HK-2 (cell line): ENCODE measurements around the gene NOVA2.
"Not testable (repeated sequence)": the region's sequence is repeated elsewhere in the genome, so short reads cannot be mapped to it uniquely, and the experiment has no call there.

Source experiments
- DNase-seq: peaks from one replicate; pipeline ENCODE4 v3.0.0-alpha.2; 2018; ENCODE audit not compliant: unreplicated experiment

Gene NOVA2

DNA sequence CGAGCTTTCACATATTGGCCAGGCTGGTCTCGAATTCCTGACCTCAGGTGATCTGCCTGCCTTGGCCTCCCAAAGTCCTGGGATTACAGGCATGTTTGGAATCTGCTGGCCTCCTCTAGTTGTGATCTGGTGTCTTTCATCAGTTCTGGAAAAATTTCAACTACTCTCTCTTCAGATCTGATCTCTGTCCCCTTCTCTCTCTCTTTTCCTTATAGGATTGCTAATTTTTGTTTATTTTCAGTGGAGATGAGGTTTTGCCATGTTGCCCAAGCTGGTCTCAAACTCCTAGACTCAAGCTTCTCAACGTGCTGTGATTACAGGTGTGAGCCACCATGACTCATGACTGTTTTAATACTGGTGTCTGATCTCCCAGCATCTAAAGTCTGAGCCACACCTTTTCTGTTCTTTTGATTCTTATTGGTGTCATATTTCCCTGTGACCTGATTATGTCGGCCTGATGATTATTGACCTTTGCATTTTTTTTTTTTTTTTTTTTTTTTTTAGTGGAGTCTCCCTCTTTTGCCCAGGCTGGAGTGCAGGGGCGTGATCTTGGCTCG lies 48.7 kb downstream of the NOVA2 start:
- no peak for DNase-seq

DNA sequence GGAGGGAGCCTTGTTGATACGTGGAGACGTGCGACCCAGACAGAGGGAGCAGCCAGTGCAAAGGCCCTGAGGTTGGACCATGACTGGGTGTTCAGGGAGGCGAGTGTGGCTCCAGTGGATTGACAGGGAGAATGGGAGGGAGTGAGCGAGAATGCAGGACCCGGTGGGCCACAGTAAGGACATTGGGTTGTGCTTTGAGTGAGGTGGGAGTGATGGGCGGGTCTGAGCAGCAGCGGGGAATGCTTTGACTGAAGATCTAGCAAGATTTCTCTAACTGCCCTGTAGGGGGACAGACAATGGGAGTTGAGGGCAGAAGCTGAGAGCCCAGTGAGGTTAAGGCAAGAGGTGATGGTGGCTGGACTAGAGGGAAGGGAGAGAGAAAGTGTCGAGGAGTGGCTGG lies 51.4 kb downstream of the NOVA2 start:
- no peak for DNase-seq

DNA sequence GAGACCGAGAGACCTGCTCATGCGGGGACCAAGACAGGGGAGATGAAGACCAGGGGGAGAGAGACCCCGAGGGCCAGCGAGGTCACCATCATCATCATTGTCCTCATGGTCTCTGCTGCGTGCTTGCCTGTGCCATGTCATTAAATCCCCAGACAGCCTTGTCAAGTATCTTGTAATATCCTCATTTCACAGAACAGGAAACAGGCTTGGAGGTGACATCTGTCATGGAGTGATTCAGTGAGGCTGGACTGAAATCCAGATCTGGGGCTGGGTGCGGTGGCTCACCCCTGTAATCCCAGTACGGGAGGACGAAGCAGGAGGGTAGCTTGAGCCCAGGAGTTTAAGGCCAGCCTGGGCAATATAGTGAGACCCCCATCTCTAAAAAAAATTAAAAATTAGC lies 53.2 kb downstream of the NOVA2 start:
- DNase-seq = no peak

DNA sequence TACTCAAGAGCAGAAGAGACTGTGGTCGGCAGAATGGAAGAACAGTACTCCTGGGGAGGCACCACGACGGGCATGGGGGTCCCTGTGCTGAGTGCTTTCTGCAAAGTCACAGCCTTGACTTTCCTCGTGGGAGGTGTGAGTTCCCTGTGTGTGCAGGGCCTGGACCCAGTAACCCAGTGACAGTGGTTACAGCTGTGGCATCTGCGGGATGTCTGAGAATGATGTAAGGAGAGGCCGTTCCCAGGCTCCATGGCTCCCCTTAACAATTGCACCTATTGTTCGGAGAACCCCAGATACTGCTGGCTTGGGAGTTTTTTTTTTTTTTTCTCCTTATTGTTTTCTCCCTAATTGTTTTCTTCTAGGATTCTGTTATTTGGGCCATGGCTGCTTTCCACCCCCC lies 54.0 kb downstream of the NOVA2 start:
- no peak for DNase-seq

DNA sequence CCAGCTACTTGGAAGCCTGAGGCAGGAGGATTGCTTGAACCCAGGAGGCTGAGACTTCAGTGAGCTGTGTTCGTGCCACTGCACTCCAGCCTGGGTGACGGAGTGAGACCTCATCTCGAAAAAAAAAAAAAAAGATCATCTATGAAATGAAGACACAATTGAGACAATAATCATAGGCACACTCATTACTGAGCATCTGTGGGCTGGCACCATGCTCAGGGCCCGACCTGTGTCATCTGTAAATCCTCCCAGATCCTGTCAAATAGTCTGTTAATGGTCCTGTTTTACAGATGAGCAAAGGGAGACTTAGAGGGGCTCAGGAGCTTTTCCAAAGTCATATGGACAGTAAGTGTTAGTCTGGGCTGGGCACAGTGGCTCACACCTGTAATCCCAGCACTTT lies 54.9 kb downstream of the NOVA2 start:
- no peak for DNase-seq

DNA sequence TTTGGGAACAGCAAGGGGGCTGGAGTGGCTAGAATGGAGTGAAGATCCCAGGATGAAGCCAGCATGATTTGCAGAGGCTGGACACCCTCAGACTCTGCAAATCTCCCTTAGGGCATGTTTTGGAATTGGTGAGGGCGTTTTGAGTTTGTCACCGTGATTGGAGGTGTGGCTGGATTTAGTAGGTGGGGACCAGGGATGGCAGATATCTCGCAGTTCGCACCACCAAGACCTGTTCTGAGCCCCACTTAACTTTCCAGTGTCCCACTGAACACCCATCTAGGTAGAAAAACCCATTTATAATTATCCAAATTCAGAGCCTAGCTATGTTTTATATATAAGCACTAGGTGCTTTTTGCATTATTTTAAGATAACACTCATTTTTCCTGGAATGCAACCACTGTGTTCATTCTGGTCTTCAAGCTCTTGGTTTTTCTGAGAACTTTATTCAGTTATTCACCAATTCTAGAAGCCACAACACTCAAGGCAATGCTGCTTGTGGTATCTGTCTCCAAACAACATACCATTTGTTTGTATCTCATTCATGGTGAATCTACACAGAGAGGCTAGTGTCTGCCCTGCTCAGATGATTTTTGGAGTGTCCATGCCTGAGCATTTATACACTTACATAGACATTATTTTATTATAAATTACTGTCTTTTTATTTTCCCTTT lies 56.1 kb downstream of the NOVA2 start:
- no peak for DNase-seq

DNA sequence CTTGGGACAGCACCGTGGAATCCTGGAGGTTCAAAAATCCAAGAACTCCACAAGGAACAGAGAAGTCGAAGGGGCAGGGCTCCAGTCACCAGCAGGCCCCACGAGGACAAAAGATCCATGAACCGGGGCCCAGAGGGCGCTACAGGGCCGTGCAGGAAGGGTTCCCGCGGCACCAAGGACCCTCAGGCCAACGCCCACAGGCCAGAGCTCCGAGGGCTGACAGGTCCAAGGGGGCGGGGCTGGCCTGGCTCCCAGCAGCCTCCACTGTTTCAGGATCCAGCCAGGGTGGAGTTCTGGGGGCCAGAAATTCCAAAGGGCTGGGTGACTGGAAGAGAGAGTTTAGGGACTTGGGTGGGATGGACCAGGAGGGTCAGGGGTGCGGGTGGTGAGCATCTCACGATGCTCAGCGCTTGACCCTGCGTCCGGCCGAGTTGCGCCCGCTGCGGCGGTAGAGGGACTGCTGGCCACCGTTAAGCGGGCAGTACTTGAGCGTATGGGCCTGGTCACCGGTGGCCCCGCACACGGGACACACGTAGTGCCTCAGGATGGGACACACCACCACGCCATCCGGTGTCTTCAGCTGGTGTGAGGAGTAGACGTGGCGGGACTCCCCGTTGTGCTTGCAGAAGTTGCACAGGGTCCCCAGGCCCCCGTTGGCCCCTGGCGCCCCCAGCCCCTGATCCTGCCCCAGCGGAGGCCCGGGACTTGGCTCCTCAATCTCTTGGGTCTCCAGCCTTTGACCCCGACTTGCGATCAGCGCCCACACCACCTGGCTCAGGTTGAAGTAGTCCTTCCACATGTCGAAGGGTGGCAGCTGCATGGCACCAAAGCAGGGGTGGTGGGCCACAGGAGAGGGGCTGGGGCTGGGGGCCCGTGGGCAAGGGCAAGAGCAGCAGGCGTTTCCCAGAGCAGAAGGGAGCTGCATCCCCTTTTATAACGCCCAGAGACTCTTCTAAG lies 59.5 kb downstream of the NOVA2 start, which contains the start of gene NANOS2:
Gene NANOS2, minus strand, starts transcription at position 905 of the 957 bp plus-strand sequence. Its CDS starts 85 bp downstream, at position 820.
- DNase-seq = no peak

DNA sequence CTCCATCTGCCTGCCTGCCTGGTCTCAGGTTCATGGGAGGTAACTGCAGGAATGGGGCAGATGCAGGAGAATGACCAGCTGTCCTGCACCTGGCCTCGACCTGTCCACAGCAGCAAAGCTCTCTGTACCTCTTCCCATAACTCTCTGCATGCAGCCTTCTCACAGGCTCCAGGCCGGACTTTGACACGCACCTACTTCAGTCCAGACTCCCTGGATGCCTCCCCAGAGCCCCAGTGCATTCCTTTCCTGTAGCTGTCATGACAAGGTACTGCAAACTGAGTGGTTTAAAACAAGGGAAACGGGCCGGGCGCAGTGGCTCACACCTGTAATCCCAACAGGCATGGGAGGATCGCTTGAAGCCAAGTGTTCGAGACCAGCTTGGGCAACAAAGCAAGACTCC lies 62.4 kb downstream of the NOVA2 start:
- DNase-seq = no peak

DNA sequence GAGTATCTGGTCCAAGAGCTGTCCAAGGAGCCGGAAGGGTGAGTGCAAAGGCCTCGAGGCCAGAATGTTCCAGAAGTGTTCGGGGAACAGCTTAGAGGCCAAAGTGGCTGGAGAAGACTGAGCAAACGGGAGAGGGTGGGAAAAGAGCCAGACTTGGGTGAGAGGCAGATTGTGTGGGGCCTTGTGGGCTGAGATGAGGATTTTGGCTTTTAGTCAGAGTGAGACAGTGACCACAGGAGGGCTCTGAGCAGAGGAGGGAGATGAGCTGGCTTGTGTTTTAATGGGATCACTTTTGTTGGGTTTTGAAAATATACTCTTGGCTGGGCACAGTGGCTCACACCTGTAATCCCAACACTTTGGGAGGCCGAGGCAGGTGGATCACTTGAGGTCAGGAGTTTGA lies 64.7 kb downstream of the NOVA2 start:
- DNase-seq = no peak

DNA sequence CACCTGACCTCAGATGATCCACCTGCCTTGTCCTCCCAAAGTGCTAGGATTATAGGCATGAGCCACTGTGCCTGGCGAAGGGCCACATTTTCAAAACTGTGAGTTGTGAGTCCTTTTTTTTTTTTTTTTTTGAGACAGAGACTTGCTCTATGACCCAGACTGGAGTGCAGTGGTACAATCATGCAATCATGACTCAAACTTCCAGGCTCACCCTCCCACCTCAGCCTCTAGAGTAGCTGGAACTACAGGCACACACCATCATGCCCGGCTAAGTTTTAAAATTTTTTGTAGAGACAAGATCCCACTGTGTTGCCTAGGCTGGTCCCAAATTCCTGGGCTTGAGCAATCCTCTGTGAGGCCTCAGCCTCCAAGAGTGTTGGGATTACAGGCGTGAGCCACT lies 67.4 kb downstream of the NOVA2 start:
- DNase-seq = no peak

DNA sequence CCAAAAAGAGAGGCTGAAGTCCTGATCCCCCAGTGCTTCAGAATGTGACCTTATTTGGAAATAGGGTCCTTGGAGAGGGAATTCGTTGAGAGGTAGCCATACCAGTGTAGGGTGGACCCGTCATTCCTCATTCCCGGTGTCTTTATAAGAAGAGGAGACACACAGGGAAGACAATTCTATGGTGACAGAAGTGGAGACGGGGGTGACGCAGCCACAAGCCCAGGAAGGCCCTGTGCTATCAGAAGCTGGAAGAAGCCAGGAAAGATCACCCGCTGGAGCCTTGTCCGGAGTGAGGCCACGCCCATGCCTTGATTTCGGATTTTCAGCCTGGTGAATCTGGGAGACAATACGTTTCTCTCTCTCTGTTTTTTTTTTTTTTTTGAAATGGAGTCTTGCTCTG lies 68.7 kb downstream of the NOVA2 start:
- no peak for DNase-seq

DNA sequence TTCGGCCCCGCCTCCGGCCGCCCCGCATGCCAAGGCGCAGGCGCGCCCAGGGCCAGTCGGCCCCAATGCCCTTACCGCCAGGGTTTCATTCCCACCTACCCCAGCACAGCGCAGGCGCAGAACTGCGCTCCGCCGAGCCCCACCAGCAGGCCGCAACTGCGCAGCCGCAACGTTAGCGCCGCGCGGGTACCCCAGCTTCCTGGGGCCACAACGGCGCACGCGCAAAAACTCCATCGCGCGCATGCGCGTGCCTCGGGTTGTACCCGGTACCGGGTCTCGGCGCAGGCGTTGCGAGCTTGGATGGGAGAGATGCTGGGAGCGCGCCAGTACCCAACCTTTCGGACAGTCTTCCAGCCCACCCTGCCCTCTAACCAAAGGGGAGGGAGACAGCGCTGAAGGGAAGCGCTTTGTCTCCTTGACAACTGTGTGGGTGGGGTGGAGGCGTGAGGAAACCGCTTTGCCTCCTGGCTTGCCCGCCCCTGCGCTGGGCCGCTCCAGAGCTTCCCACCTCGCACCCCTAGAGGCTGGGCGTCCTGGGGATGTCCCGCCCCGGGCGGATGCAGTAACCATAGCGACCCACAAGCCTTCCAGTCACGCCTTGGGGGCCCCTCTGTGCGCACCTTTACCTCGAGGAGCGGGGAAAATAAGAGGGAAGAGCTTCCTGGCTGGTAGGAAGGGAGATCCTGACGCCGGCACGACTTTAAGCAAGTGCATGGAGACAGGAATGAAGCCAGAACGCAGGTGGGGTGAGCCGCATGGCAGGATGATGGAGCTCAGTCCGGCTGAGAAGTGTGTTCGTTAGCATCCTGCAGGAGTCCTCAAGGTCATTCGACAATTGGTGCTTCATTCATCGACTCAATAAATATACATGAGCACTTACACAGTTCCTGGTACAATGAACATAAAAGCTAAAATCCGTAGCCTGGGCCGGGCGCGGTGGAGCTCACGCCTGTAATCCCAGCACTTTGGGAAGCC lies 70.7 kb downstream of the NOVA2 start:
- peak; percentile 99 for DNase-seq

DNA sequence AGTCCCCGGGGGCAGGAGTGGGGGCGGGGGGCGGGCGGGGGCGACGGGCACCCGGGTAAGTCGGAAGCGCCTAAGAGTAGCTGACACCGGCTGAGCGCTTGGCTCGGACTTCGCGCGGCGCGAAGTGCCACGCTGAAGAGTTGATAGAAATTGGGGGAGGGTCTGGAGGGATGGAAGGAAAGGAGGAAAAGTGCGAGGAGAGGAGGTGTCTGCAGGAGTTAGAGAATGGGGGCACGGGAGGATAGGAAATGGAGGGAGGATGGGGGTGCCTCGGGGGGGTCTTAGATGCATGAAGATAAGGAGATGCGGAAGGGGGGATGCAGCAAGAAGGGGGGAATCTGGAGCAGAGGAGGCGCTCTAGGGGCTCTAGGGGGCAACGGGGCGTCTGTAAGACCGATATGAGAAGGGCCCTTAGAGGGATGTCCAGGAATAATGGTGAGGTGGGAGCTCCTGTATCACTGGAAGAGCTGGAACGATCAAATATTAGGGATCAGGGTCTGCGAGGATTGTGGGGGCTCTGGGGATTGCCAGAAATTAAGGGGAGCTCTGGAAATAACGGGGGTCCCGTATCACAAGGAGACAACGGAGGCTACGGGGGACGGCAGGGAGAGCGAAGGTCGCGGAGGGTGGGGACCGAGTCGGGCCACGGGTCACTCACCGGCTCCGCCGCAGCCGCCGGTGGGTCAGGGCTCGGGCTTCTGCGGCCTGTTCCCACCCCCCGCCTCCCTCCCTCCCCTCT lies 71.6 kb downstream of the NOVA2 start, which contains the start of gene MYPOP:
Gene MYPOP, minus strand, starts transcription at position 702 of the 739 bp plus-strand sequence. CDS start 840 bp downstream, outside the sequence.
- DNase-seq = no peak

DNA sequence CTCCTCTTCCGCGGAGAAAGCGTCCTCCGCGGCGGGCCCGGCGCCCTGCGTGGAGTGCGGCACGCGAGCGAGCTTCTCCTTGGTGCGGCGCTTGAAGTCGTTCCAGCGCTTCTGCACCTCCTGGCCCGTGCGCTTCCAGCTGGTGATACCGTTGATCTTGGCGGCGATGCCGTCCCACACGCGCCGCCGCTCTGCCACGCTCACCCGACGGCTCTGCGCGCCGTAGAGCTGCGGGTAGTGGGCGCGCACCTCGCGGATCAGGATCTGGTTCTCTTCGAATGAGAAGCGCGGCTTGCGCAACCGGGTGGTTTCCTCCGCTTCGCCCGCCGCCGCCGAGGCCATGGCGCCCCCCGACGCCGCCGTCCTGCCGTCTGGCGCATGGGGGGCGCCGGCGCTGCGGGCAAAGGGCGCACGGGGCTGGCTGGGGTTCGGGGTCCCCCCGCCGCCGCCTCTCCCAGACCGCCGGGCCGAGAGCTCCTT lies 72.2 kb downstream of the NOVA2 start:
- DNase-seq = no peak

DNA sequence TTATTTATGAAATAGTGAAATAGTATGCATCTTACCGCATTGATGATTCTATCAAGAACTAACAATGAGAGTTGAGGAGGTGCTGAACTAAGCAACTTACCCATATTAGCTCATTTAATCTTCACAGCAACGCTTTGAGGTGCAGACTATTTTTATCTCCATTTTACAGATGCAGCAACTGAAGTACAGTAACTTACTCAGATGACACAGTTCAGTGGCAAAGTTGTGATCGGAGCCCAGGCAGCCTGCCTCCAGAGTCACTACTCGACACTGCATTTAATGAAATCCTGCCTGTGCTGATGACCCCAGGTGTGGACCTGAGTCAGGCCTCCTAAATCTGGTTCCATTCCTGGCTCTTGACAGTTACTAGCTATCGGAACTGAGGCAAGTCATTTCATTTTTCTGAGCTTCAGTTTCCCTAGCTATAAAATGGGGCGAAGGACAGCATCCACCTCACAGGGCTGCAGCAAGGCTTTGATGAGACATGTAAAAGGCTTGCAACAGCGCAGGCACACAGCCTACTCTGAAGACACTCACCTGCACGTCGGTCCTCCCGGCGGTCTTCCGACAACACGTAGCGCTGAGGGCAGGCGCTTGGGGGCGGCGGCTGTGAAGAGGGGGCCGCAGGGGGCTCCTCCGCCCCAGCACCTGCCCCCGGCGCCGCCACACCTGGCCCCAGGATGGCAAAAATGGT lies 72.8 kb downstream of the NOVA2 start:
- DNase-seq = no peak

DNA sequence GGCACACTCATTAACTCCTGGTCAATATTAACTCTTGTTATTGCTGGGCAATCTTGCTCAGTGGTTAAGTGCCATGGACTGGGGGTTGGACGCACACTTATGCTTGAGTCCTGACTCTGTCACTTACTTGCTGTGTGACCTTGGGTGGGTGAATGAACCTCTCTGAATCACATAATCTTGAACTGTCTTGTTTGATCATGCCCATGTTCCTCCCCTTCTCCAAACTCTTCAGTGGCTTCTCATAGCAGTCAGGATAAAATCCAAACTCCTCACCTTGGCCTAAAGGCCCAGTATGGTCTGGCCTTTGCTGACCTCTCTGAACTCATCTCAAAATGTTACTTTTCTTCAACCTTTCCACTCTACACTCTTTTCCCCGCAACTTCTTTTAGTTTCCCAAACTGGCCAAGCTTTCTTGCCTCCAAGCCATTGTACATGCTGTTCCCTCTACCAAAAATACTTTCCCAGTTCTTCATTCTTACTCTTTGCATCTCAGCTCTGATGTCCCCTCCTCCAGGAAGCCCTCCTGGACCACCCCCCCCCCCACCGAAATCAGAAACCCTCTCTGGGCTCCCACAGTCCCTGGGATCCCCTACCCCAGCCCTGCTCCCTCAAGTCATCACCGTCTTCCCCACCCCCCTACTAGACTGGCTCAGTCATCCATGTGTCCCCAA lies 73.6 kb downstream of the NOVA2 start:
- DNase-seq = no peak

DNA sequence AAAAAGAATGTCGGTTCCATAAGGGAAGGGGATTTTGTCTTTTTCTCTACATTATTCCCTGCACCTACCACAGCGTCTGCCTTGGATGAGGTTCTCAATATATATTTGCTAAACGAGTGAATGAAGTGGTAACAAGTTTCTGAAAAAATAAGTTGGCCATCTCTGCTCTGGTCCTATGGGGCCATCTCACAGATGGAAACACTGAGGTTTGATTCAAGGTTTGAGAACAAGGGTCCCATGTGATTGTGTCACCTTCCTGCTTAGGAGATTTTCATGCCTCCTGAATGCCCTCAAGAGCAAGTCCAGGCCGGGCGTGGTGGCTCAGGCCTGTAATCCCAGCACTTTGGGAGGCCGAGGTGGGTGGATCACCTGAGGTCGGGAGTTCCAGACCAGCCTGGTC lies 74.4 kb downstream of the NOVA2 start:
- DNase-seq = no peak

DNA sequence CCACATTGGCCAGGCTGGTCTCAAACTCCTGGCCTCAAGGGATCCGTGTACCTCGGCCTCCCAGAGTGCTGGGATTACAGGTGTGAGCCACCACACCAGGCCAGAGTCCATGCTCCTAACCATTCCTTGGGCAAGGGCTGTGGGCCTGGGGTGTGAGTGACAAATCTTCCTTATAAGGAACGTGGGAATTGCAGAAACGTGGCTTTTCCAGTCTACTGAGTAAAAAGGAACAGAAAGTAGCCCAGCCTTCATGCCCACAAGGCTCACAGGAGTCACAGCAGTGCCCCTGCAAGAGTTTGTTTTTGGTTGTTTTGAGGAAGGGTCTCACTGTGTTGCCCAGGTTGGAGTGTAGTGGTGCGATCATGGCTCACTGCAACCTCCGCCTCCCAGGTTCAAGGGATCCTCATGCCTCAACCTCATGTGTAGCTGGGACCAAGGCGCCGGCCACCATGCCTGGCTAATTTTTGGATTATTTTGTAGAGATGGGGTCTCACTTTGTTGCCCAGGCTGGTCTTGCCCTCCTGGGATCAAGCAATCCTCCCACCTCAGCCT lies 76.3 kb downstream of the NOVA2 start:
- no peak for DNase-seq

DNA sequence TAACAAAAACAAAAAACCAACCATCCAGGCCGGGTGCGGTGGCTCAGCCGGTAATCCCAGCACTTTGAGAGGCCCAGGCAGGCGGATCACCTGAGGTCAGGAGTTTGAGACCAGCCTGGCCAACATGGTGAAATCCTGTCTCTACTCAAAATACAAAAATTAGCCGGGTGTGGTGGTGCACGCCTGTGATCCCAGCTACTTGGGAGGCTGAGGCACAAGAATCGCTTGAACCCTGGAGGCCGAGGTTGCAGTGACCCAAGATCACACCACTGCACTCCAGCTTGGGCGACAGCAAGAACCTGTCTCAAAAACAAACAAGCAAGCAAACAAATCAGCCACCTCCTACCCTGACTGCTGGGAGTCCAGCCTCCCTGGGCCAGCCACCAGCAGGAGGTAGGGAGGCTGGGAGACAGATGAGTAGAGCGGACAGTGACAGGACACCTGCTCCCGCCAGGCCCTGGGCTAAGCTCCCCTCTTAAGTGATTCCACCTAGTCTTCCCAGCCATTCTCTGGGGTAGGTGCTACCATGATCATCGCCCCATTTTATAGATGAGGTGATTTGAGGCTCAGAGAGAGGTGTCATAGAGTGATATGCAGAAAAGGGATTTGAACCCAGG lies 77.6 kb downstream of the NOVA2 start:
- DNase-seq = not testable (repeated sequence)
